Epidermal melanocyte (primary cell): Measurements from ENCODE around the gene SCMH1.
A peak's percentile ranks its signal among the peaks of the same experiment; 100 is the strongest.
"Not testable (repeated sequence)": the region's sequence is repeated elsewhere in the genome, so short reads cannot be mapped to it uniquely, and the experiment has no call there.

Source experiments
- DNase-seq: peaks from one replicate; pipeline ENCODE4 v3.0.0; 2011; ENCODE audit warnings: low spot score; ENCODE audit not compliant: insufficient read length

Gene SCMH1

GRCh38 chr1:41251120-41251519, 9.0 kb upstream of the SCMH1 start:
- DNase-seq: not testable (repeated sequence)

- DNase-seq: no peak
Measured at GRCh38 chr1:41249319-41249718, 7.2 kb upstream of the SCMH1 start.

GRCh38 chr1:41246568-41246967, 4.5 kb upstream of the SCMH1 start:
- DNase-seq: no peak

- DNase-seq: no peak
Measured at GRCh38 chr1:41245659-41246058, 3.6 kb upstream of the SCMH1 start.

- no peak for DNase-seq
Measured at GRCh38 chr1:41243079-41243385, 926 bp upstream of the SCMH1 start.

- DNase-seq: no peak
Measured at GRCh38 chr1:41242342-41243078, 404 bp upstream of the SCMH1 start.

- peak; percentile 23 for DNase-seq
Measured at GRCh38 chr1:41241354-41241748, 755 bp downstream of the SCMH1 start.

- DNase-seq: peak; percentile 17
Measured at GRCh38 chr1:41240781-41241353, 1.2 kb downstream of the SCMH1 start.

GRCh38 chr1:41239988-41240610, 2.0 kb downstream of the SCMH1 start:
- DNase-seq: no peak

GRCh38 chr1:41238311-41238988, 3.7 kb downstream of the SCMH1 start:
- DNase-seq: no peak

GRCh38 chr1:41236781-41237180, 5.3 kb downstream of the SCMH1 start:
- DNase-seq: no peak

- DNase-seq: no peak
Measured at GRCh38 chr1:41235893-41236292, 6.2 kb downstream of the SCMH1 start.

GRCh38 chr1:41233708-41234107, 8.4 kb downstream of the SCMH1 start:
- DNase-seq: no peak

- DNase-seq: no peak
Measured at GRCh38 chr1:41232305-41232704, 9.8 kb downstream of the SCMH1 start.

- DNase-seq: no peak
Measured at GRCh38 chr1:41230656-41231055, 11.4 kb downstream of the SCMH1 start.

- not testable (repeated sequence) for DNase-seq
Measured at GRCh38 chr1:41229219-41229618, 12.9 kb downstream of the SCMH1 start.

- DNase-seq: no peak
Measured at GRCh38 chr1:41226815-41227434, 15.2 kb downstream of the SCMH1 start.

GRCh38 chr1:41225495-41225894, 16.6 kb downstream of the SCMH1 start:
- no peak for DNase-seq

- DNase-seq: no peak
Measured at GRCh38 chr1:41222496-41222895, 19.6 kb downstream of the SCMH1 start.

- DNase-seq: no peak
Measured at GRCh38 chr1:41221995-41222394, 20.1 kb downstream of the SCMH1 start.

GRCh38 chr1:41218152-41218551, 24.0 kb downstream of the SCMH1 start:
- no peak for DNase-seq

GRCh38 chr1:41217441-41217840, 24.7 kb downstream of the SCMH1 start:
- no peak for DNase-seq
